Smooth muscle cell (in vitro differentiated cells): ENCODE data around the gene CASP12. TPM values are rescaled to one million over a fixed set of nuclear protein-coding genes. Genes with fewer than 3 reads are reported as not detected.

ENCODE experiments used
- DNase-seq: peaks from one replicate; lab custom pipeline; 2025; ENCODE audit not compliant: unreplicated experiment; lab: John Stamatoyannopoulos, UW
- H2AFZ ChIP-seq: fragments of 200-600 bp; sonication (generic); 2 replicates; pipeline ENCODE4 v1.6.0; 2016; ENCODE audit warnings: antibody characterized with exemption, low read depth, mild to moderate bottlenecking
- H3F3A ChIP-seq: fragments of 200-600 bp; sonication (generic); 2 replicates; pipeline ENCODE4 v1.6.0; 2017; ENCODE audit warnings: antibody characterized with exemption, low read depth
- H3K27ac ChIP-seq: fragments of 200-600 bp; sonication (generic); 2 replicates; pipeline ENCODE4 v1.5.1; 2016; ENCODE audit warnings: low read depth, mild to moderate bottlenecking
- H3K27me3 ChIP-seq: fragments of 200-600 bp; sonication (generic); 2 replicates; pipeline ENCODE4 v1.6.1; 2016; ENCODE audit warnings: low read depth, mild to moderate bottlenecking
- H3K36me3 ChIP-seq: fragments of 200-600 bp; sonication (generic); 2 replicates; pipeline ENCODE4 v1.5.1; 2016; ENCODE audit warnings: low read depth
- H3K4me1 ChIP-seq: fragments of 200-600 bp; sonication (generic); 2 replicates; pipeline ENCODE4 v1.5.1; 2016; ENCODE audit warnings: low read depth
- H3K4me2 ChIP-seq: fragments of 200-600 bp; sonication (generic); 2 replicates; pipeline ENCODE4 v1.6.0; 2016; ENCODE audit warnings: mild to moderate bottlenecking
- H3K4me3 ChIP-seq: fragments of 200-600 bp; sonication (generic); 2 replicates; pipeline ENCODE4 v1.5.1; 2016; ENCODE audit warnings: mild to moderate bottlenecking
- H3K79me2 ChIP-seq: fragments of 200-600 bp; sonication (generic); 2 replicates; pipeline ENCODE4 v1.6.0; 2016; ENCODE audit warnings: low read depth, mild to moderate bottlenecking
- H3K9ac ChIP-seq: fragments of 200-600 bp; sonication (generic); 2 replicates; pipeline ENCODE4 v1.6.0; 2016; ENCODE audit warnings: low read depth
- H3K9me3 ChIP-seq: fragments of 200-600 bp; sonication (generic); replicated peaks from 2 replicates; pipeline ENCODE4 v1.5.1; 2016; ENCODE audit warnings: low read depth
- H4K20me1 ChIP-seq: fragments of 200-600 bp; sonication (generic); 2 replicates; pipeline ENCODE4 v1.6.0; 2016; ENCODE audit warnings: low read depth
- WGBS: methylation state at CpG from one replicate; pipeline ENCODE4 v1.1.7; 2016; ENCODE audit warnings: low lambda C conversion rate; 5-methylcytosine and 5-hydroxymethylcytosine counted together
- polyA plus RNA-seq: library from polyadenylated mRNA; unstranded; fragments of >200 nt; fragmentation: Nextera tagmentation; extraction: Ambion mirVana; gene quantifications from 2 replicates; pipeline ENCODE4 v1.2.1, GENCODE V29; 2016
- total RNA-seq: library from RNA; depleted of rRNA; stranded (reverse); fragments of >200 nt; gene quantifications from 2 replicates; pipeline ENCODE4 v1.2.3, GENCODE V29; 2014
- TF ChIP-seq, protein P1 (sequence below): fragments of 200-600 bp; sonication (generic); IDR thresholded peaks from 2 replicates; pipeline ENCODE4 v1.5.1; 2017; ENCODE audit warnings: borderline replicate concordance, mild to moderate bottlenecking, antibody characterized with exemption; ENCODE audit not compliant: insufficient read depth, poor library complexity, severe bottlenecking

The CASP12 gene
- total RNA-seq (not detected in 2 replicates), polyA plus RNA-seq (0.23 TPM in 1 of 2 replicates, not detected in the other)

DNA sequence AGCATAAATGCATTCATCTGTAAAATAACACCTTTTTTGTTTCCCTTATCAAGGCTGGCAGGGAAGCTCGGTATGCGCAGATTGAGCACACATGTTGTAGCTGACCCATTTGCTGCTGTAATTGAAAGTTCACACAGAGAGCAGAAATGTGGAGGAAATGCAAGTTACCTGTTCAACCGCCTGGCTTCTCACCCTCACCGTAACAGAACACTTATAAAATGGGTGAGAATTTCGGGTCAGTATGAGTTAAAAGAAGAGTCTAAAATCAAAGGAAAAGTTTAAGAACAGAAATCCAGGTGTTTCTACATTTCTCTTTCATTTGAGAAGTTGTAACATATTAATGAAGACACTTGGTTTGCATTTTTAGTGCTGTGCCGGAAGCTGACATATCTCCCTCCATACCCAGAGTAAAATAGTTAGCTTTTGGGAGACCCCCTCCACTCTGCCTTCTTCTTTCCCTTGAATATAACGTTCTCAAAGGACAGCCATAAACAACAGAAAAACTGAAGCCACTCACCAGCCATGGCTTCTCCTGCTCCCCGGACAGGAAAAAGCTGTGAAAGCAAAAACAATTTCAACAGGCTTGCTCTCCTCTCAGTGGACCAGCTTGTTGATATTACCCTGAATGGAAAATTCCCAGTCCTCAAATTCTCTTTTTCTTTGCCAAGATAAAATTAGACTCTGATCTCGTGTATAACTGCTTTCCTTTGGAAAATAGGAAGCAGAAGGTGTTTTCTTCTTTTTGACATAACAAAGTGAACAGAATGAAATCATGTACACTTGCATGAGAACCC, at the start of gene CASP12:
TSS of gene CASP12 (minus strand) at position 570 of the 794 bp plus-strand sequence.
- H3K36me3 ChIP-seq = no peaks in the 10 kb centered on the region
- WGBS = 75% methylated on average over 9 of the region's 9 CpGs
- H3K79me2 ChIP-seq = no peaks in the 10 kb centered on the region
- H3K4me2 ChIP-seq = peak within 1 kb of the TSS; percentile 49
- TF ChIP-seq, protein P1, sequence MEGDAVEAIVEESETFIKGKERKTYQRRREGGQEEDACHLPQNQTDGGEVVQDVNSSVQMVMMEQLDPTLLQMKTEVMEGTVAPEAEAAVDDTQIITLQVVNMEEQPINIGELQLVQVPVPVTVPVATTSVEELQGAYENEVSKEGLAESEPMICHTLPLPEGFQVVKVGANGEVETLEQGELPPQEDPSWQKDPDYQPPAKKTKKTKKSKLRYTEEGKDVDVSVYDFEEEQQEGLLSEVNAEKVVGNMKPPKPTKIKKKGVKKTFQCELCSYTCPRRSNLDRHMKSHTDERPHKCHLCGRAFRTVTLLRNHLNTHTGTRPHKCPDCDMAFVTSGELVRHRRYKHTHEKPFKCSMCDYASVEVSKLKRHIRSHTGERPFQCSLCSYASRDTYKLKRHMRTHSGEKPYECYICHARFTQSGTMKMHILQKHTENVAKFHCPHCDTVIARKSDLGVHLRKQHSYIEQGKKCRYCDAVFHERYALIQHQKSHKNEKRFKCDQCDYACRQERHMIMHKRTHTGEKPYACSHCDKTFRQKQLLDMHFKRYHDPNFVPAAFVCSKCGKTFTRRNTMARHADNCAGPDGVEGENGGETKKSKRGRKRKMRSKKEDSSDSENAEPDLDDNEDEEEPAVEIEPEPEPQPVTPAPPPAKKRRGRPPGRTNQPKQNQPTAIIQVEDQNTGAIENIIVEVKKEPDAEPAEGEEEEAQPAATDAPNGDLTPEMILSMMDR = no peak
- H2AFZ ChIP-seq = peak within 1 kb of the TSS; percentile 68
- no peak within 1 kb of the TSS for H3K27ac ChIP-seq
- H3K9ac ChIP-seq = no peak within 1 kb of the TSS
- no peaks in the 10 kb centered on the region for H4K20me1 ChIP-seq
- no peak within 1 kb of the TSS for H3K4me3 ChIP-seq
- H3K9me3 ChIP-seq = no peaks in the 10 kb centered on the region
- H3F3A ChIP-seq = no peaks in the 10 kb centered on the region
- H3K4me1 ChIP-seq = no peaks in the 10 kb centered on the region
- no peak for DNase-seq
- no peaks in the 10 kb centered on the region for H3K27me3 ChIP-seq

DNA sequence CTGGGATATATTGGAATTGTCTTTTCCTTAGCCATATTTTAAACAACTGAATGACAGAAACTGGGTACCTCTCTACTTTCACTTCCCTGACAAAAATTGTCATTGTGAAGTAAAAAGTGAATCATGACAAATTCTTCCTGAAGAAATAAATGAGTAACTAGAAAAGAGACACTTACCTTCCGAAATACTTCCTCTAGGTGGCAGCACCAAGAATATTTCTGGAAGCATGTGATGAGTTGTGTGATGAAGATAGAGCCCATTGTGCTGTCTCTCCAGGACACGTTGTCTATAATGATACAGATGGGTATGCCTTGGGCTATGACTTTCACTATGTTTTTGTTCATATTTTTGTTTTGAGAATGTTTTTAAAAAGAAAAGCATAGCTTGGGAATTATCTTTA, 48.6 kb upstream of the CASP12 start:
- 33% methylated on average over 2 of the region's 2 CpGs for WGBS
- H3K4me2 ChIP-seq = no peak overlapping the region
- no peak for DNase-seq
- H2AFZ ChIP-seq = no peak overlapping the region
- no peaks in the 10 kb centered on the region for H4K20me1 ChIP-seq
- H3K9ac ChIP-seq = no peak overlapping the region
- H3K36me3 ChIP-seq = peaks cover 4% of the 10 kb centered on the region
- TF ChIP-seq, protein P1 = peak; percentile 51
- no peaks in the 10 kb centered on the region for H3K27me3 ChIP-seq
- H3K4me3 ChIP-seq = no peak overlapping the region
- H3K4me1 ChIP-seq = no peaks in the 10 kb centered on the region
- H3K79me2 ChIP-seq = no peaks in the 10 kb centered on the region
- H3K9me3 ChIP-seq = no peaks in the 10 kb centered on the region
- no peak overlapping the region for H3K27ac ChIP-seq
- H3F3A ChIP-seq = no peaks in the 10 kb centered on the region

- Histone ChIP-seq H3K9me3 (no peaks in the 10 kb centered on the region), H3K27ac (no peak overlapping the region), H3K4me2 (no peak overlapping the region), H3K36me3 (no peaks in the 10 kb centered on the region), H4K20me1 (no peaks in the 10 kb centered on the region), H3K9ac (no peak overlapping the region), H3K4me1 (no peaks in the 10 kb centered on the region), H3K79me2 (no peaks in the 10 kb centered on the region), H3K27me3 (no peaks in the 10 kb centered on the region), H2AFZ (no peak overlapping the region), H3F3A (no peaks in the 10 kb centered on the region), H3K4me3 (no peak overlapping the region)
- DNase-seq = no peak
- TF ChIP-seq, protein P1 = no peak
Observed at GRCh38 chr11:104944076-104944475, 45.8 kb upstream of the CASP12 start.

GRCh38 chr11:104943561-104943960, 45.3 kb upstream of the CASP12 start:
- Histone ChIP-seq H3K4me2 (no peak overlapping the region), H3K79me2 (no peaks in the 10 kb centered on the region), H3K4me3 (no peak overlapping the region), H3F3A (no peaks in the 10 kb centered on the region), H4K20me1 (no peaks in the 10 kb centered on the region), H3K9ac (no peak overlapping the region), H2AFZ (no peak overlapping the region), H3K36me3 (no peaks in the 10 kb centered on the region), H3K27ac (no peak overlapping the region), H3K4me1 (no peaks in the 10 kb centered on the region), H3K27me3 (no peaks in the 10 kb centered on the region), H3K9me3 (no peaks in the 10 kb centered on the region)
- 43% methylated on average over 2 of the region's 2 CpGs for WGBS
- TF ChIP-seq, protein P1 = no peak
- DNase-seq = no peak
